NCI-H146 treated with DMSO at 0.1 percent for 48 hours (cell line): ENCODE data around the gene YEATS4.

Experiments used
- DNase-seq: peaks from one replicate; lab custom pipeline; 2025; ENCODE audit not compliant: unreplicated experiment; lab: John Stamatoyannopoulos, UW

Gene YEATS4

DNA sequence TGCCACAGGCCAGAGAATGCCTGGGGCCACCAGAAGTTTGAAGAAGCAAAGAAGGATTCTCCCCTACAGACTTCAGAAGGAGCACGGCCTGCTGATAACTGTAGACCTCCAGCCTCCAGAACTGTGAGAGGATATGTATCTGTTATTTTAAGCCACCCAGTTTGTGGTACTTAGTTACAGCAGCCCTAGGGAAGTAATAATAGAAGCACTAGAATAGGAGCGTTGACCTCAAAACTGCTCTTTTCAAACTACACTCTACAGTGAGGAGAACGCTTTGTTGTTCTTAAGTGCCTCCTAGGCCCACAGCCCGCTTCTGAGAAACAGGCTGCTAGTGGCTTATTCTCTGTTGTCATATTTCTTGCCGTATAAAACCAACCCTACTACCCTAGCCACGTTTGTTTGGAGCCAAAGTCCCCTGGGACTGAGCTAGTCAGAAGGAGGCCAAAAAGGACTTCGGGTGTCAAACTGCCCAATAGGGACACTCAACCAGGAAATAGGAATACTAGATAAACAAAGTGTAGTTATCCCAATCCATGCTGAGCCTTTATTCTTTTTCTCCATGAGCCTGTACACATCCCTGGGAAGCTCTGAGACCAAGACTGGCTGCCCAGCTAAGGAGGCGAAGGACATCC lies 72.2 kb downstream of the YEATS4 start:
- DNase-seq: no peak

DNA sequence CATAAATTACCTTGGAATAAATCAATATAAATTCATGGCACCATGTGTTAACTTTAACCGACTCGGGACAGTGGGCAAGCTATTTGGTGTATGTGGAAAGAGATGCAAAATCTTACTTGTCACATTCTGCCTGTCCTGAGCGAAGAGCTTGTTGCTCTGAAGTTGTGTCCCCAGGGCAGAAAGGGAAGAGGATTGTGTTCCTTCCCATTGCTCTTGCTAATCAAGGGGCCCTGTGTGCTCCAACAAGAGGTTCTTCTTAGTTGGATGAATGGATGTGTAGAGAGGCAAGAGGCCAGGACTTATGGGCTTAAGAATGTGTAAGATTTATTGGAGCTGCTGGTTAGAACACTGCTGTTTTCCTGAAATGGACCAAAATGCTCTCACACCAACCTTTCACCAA lies 74.1 kb downstream of the YEATS4 start:
- DNase-seq: no peak

DNA sequence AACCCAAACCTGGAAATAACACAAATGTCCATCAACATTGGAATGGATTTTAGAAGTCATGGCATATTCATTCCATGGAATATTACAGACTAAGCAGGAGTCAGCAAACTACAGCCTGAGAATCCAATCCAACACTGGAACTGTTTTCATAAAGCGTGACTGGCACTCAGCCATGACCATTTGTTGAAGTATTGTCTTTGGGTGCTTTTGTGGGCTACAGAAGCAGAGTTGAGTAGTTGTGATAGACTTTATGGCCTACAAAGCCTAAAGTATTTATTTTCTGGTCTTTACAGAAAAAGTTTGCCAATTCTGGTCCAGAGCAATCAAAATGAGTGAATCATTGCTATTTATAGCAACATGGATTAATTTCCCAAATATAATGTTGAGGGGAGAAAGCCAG lies 76.1 kb downstream of the YEATS4 start:
- no peak for DNase-seq

DNA sequence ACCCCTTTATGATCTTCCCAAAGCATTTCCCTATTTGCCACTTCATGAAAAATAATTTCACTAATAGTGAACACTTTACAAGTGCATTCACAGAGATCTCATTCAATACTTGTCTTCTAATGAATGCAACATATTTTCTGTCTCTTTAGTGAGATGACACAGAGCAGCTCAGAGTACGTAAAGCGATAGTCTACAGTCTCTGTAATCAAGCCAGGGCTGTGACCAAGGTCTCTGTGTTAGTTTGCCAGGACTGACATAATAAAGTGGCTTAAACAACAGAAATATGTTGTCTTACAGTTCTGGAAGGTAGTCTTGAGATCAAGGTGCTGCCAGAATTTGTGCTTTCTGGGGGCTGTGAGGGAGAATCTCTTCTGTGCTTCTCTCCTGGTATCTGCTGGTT lies 77.5 kb downstream of the YEATS4 start:
- no peak for DNase-seq

DNA sequence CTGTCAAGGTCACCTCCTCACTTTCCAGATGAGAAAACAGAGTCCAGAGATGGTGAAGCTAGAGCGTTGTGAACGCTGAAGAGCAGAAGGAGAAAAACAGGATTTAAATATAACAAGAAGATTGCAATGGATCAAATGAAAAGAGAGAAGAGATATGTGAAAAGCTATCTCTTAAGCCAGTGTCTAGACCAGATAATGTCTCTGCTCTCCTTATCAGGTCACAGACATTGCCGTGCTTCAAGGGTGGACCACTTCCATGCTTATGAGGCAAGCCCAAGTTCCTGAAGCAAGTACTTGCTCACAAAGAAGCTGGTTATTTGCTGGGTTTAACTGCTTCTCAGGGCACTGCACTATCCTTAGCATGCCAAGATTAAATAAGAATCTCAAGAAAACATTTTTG lies 79.0 kb downstream of the YEATS4 start:
- DNase-seq: no peak

DNA sequence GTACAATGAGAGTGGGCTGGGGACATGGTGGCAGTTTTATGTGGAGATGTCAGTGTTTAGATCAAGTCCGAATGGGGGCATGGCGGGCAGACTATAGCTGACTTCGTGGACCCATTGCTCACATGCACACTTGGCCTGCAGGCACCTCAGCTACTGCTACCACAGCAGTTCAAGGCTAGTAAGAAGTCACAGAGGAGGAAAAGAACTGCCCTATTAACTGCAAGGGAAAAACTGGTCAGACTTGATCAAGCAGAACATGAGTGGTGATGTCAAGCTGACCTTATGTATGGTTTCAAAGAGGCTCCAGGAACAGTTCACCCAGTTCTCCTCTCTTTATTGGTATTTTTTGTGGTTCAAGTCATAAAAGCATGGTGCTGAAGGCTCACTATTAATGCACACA lies 80.5 kb downstream of the YEATS4 start:
- no peak for DNase-seq
